GM12872 (cell line): Measurements from ENCODE around the gene CFAP157.

Experiments
- CTCF ChIP-seq: IDR thresholded peaks from 3 replicates; pipeline ENCODE4 v1.5.1; 2011; ENCODE audit warnings: low read depth, mild to moderate bottlenecking, low read length, moderate library complexity; ENCODE audit not compliant: insufficient read depth

CFAP157 gene

GRCh38 chr9:127753622-127754021 lies 46.8 kb downstream of the CFAP157 start:
- no peak for TF ChIP-seq CTCF

GRCh38 chr9:127754099-127755060 lies 47.6 kb downstream of the CFAP157 start:
- TF ChIP-seq CTCF: no peak

- TF ChIP-seq CTCF: no peak
Observed at GRCh38 chr9:127755061-127756060, 48.6 kb downstream of the CFAP157 start.

GRCh38 chr9:127756233-127756632 lies 49.4 kb downstream of the CFAP157 start:
- no peak for TF ChIP-seq CTCF

- no peak for TF ChIP-seq CTCF
Observed at GRCh38 chr9:127758843-127759242, 52.1 kb downstream of the CFAP157 start.

- no peak for TF ChIP-seq CTCF
Observed at GRCh38 chr9:127761061-127761460, 54.3 kb downstream of the CFAP157 start.

GRCh38 chr9:127761491-127761956 lies 54.7 kb downstream of the CFAP157 start:
- TF ChIP-seq CTCF: no peak
